Epithelial cell of proximal tubule (primary cell): ENCODE measurements around the gene WDR87. TPM values are rescaled to one million over a fixed set of nuclear protein-coding genes. Genes with fewer than 3 reads are reported as not detected.
"Not testable (repeated sequence)": the region's sequence is repeated elsewhere in the genome, so short reads cannot be mapped to it uniquely, and the experiment has no call there.

Source experiments
- DNase-seq: peaks from one replicate; pipeline ENCODE4 v3.0.0-alpha.2; 2011; ENCODE audit warnings: low read depth
- H3K4me3 ChIP-seq: 2 replicates; pipeline ENCODE4 v1.5.1; 2011; ENCODE audit warnings: low read depth, mild to moderate bottlenecking, low read length
- CTCF ChIP-seq: conservative IDR thresholded peaks from 2 replicates; pipeline ENCODE4 v1.5.1; 2012; ENCODE audit warnings: low read depth, mild to moderate bottlenecking, low read length
- total RNA-seq: library from RNA; depleted of rRNA; stranded (reverse); fragments of >200 nt; gene quantifications from 2 replicates; pipeline ENCODE4 v1.2.3, GENCODE V29; 2015

The WDR87 gene
- total RNA-seq, 1 donor from 2014 or later, result not detected

- no peak for DNase-seq
- no peak for TF ChIP-seq CTCF
- H3K4me3 ChIP-seq, result no peak overlapping the region
Observed at GRCh38 chr19:37869766-37870340, 36.5 kb downstream of the WDR87 start.

GRCh38 chr19:37867831-37868230 lies 38.6 kb downstream of the WDR87 start:
- TF ChIP-seq CTCF, result no peak
- H3K4me3 ChIP-seq, result no peak overlapping the region
- DNase-seq, result no peak

- DNase-seq, H3K4me3 ChIP-seq: not testable (repeated sequence)
Observed at GRCh38 chr19:37865930-37866329, 40.5 kb downstream of the WDR87 start.

- H3K4me3 ChIP-seq, result no peak overlapping the region
- no peak for TF ChIP-seq CTCF
- DNase-seq, result no peak
Observed at GRCh38 chr19:37864501-37864900, 41.9 kb downstream of the WDR87 start.

GRCh38 chr19:37855098-37855497 lies 51.3 kb downstream of the WDR87 start:
- no peak overlapping the region for H3K4me3 ChIP-seq
- TF ChIP-seq CTCF, result no peak
- no peak for DNase-seq

- H3K4me3 ChIP-seq, result no peak overlapping the region
- TF ChIP-seq CTCF, result no peak
- DNase-seq, result no peak
Observed at GRCh38 chr19:37845932-37846331, 60.5 kb downstream of the WDR87 start.

Other genes with a start within 250 kb of the WDR87 start
- gene ZNF607, start 186.8 kb downstream of the WDR87 start, total RNA-seq, result 2.1 and 5.7 TPM in 2 replicates
- 2.0 and 5.6 TPM in 2 replicates for gene ZNF573, start 127.0 kb downstream of the WDR87 start, total RNA-seq
- gene SIPA1L3, start 614 bp upstream of the WDR87 start, total RNA-seq, result 54.0 and 66.7 TPM in 2 replicates